Activated CD4-positive, alpha-beta T cell treated with anti-CD3 and anti-CD28 coated beads, Interleukin-2, amount 50 U/mL, for 48 hours (primary cell): ENCODE data around the gene CAT.
"Not testable (repeated sequence)": the region's sequence is repeated elsewhere in the genome, so short reads cannot be mapped to it uniquely, and the experiment has no call there.

ENCODE experiments used
- DNase-seq, 2 experiments: peaks; one replicate each; pipeline ENCODE4 v3.0.0-alpha.2; 2020

CAT gene

DNA sequence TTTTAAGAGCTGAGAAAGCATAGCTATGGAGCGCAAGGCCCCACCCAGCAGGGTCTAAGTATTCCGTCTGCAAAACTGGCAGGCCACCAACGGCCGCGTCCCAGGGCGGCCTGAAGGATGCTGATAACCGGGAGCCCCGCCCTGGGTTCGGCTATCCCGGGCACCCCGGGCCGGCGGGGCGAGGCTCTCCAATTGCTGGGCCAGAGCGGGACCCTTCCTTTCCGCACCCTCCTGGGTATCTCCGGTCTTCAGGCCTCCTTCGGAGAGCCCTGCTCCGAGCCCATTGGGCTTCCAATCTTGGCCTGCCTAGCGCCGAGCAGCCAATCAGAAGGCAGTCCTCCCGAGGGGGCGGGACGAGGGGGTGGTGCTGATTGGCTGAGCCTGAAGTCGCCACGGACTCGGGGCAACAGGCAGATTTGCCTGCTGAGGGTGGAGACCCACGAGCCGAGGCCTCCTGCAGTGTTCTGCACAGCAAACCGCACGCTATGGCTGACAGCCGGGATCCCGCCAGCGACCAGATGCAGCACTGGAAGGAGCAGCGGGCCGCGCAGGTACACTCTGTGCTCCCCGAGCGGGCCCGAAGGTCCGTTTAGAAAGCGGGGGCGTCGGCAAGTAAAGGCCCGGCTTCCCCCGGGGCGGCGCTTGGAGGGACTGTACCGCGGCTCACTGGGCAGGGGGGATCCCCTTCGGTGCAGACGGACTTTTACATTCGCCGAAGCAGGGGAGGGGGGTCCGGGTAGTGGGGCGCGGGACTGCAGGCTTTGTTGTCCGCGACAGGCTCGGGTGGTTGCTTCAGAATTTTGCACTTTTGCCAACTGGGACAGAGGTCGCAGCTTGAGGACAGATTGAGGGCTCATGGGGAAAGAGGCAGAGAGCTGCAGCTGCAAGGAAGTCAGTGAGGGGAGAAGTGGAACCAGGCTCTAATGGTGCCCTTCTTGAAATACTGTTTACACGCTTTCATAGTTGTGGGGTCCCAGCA lies at the start of gene CAT:
Gene CAT, plus strand, starts transcription at position 406 of the 979 bp plus-strand sequence. Its CDS starts 80 bp downstream, at position 486.
- DNase-seq: peak; percentile 99

DNA sequence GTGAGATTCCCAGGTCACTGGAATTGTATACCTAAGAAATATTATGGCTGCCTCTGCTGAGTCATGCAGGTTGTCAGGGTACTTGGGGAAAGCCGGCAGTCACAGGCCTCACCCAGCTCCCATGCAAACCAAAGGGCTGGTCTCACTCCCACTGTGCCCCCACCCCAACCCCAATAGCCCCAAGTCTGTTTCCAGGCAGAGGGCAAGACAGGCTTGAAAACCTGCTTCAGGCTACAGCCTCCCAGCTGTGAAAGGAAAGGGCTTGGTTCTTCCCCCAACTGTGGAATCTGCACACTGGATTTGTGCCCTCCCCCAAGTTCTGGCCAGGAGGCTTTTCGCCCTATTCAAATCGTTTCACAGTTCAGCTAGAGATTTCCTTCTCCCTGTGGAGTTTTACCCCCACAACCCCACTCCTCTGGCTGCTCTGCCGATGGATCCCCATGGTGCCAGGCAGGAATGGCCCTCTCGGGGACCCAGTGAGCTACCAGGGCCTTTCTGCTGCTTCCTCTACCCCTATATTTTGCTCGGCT lies 43.9 kb upstream of the CAT start:
- DNase-seq: no peak

DNA sequence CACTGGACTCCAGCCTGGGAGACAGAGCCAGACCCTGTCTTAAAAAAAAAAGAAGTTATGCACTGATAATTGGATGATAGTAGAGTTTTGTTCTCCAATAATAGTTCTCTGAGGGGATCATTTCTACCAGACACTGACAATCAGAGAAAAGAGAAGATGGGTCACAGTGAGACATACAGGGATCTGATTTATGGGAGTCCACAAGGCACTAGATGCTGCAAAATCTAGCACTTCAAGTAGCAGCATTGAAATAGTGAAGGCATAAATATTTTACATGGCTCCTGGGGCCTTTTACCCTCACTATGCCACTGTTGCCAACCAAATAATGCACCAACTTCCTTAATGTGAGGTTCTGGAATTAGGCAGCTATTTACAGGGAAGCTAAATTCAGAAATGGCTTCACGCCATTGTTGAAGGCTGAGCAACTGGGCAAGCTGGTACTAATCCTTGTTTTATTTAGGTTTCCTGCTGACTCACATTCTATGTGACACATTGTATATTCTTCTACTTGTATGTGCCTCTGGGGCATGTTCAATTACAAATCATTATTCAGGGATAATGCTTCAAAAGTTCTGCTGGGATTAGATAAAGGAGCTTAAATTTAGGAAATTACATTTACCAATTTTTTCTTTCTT lies 42.7 kb upstream of the CAT start:
- DNase-seq: no peak

GRCh38 chr11:34397120-34397519 lies 41.6 kb upstream of the CAT start:
- no peak for DNase-seq

DNA sequence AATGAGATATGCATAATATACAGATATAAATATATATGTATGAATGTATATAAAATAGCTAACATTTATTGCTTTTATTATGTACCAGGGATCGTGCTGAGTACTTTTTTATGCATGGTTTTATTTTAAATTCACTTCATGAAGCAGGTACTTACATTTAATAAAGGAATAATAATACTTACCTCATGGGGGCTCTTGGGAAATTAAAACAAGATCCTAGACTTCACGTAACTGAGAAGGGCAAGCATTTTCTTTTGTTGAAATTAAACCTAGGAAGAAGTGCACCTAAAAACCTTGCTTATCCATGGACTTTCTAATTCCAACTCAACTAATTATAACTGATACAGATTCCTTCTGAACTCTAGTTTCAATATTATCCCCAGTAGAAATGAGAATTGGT lies 40.9 kb upstream of the CAT start:
- no peak for DNase-seq

DNA sequence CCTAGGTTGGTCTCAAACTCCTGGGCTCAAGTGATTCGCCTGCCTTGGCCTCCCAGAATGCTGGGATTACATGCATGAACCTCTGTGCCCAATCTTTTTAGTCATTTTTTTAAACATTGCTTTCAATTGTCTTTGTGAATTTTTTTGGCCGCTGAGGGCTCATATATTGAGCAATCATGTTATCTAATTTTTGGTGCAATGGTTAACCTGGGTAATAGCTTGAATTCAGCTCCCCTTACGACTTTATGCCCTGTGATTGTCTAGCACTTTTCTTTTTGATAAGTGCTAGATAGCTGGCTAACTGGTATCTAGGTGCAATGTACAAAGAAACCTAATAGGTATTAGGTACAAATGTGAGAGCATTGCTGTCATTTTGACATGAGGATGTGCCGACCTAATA lies 35.3 kb upstream of the CAT start:
- no peak for DNase-seq

DNA sequence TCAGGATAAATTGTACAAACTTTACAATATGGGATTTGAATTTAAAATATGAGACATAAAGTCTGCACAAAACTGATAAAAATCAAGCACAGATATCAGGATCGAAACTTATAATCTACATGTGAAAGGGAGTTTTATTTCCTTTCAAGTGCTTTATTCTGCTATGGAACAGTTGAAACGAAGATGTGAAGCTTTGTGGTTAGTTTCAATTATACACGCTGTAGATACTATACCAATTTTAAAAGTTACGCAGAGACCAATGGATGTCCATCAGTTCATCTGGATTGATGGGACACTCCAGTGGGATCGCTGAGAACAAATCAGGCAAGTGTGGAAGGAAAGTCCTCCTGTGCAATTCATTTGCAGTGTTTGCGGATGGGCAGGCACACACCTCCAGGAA lies 34.5 kb upstream of the CAT start:
- DNase-seq: no peak

- no peak for DNase-seq
Measured at GRCh38 chr11:34405079-34405858, 33.5 kb upstream of the CAT start.

DNA sequence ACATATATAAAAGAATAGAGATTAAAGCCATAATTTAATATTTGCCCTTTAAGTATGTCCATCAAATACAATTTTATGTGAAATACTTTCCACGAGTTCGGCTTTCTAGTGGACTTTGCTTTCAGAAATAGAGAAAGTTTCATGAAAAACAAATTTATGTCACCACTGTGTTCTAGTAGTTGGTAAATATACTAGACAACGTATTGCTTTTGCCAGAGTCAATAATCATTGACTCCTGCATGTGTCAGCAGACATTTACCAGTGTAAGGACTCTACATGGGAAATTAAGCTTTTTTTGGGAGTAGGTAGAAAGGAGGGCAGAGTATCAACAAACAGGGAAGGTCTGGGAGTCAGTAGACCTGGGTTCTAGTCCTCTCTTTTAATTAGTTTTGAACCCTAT lies 32.3 kb upstream of the CAT start:
- no peak for DNase-seq

GRCh38 chr11:34407121-34407813 lies 31.5 kb upstream of the CAT start:
- DNase-seq: no peak

DNA sequence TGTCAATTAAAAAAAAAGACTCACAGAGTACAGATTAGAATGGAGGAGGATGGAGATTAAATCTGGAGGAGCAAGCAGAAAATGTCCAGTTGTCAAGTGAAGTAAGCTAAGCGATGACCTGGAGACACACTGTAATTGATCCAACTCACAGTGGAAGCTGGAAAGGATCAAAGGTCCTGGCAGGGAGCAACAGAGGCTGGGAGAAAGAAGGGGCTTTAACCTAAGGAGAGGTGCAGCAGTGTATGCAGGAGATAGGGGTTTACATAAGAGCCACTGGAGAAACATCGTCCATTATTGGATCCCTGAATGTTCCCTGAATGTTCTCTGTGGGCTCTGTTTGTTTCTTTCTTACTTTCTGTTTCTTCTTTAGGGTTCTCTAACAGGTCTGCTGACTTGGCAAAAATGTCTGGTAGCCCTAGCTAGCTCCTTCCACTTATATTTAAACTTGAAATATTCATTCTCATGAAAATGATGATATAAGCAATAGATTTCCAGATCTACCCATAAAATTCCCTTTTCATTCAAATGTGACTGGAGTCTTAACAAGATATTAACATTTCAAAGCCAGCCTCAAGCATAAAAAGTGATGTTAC lies 30.1 kb upstream of the CAT start:
- no peak for DNase-seq

GRCh38 chr11:34411111-34411510 lies 27.6 kb upstream of the CAT start:
- no peak for DNase-seq

DNA sequence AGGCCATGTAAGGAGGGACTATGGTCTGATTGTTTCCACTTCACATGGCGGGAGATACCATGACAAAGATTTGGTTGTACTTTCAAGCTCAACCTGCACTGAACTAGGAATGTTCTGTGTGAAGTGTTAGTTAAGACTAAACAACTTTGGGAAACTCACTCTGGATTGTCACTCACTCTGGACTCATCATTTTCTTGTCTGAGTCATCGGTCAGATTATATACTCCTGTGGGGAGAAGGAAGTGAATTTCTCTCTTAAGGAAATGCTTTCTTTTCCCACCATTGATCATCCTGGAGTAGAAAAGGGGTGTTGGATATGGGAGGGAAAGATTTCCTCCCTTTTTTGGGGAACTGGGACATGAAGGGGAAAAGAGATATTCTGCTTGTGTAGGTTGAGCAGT lies 26.9 kb upstream of the CAT start:
- DNase-seq: no peak

- no peak for DNase-seq
Measured at GRCh38 chr11:34413263-34413662, 25.5 kb upstream of the CAT start.

- no peak for DNase-seq
Measured at GRCh38 chr11:34415538-34415937, 23.2 kb upstream of the CAT start.

DNA sequence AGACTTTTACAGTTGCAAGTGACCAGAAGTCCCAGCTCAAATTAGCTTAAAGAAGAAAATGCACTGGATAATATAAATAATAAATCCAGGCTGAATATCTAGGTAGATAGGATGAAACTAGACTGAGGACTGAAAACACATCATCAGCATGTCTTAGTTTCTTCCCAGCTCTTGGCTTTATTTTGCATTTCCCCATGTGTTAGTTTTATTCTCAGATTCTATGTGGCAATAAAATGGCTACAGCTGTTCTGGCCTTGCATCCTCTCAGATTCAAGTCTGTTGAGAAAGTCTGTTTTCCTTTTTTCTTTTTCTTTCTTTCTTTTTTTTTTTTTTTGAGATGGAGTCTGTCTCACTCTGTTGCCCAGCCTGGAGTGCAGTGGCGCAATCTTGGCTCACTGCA lies 22.6 kb upstream of the CAT start:
- DNase-seq: no peak

GRCh38 chr11:34416766-34417165 lies 22.0 kb upstream of the CAT start:
- DNase-seq: no peak

- DNase-seq: no peak
Measured at GRCh38 chr11:34417202-34417601, 21.5 kb upstream of the CAT start.

GRCh38 chr11:34419158-34419557 lies 19.6 kb upstream of the CAT start:
- no peak for DNase-seq

DNA sequence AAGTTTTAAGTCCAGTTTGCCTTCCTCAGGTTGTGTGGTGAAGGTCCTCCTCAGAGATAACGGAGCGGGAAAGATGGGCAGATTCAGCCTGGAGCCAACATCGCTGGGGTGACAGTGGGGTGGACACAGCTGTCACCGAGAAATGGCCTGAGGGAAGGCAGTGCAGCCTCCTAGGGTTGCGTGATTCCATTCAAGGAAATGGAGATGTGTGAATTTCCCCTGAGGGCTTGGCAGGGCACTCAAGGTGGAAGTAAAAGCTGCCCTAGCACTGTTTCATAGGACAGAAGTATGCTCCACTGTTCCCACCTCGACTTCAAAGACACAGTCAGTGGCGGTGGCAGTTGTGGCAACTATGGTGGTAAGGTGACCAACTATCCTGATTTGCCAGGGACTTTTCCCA lies 15.4 kb upstream of the CAT start:
- DNase-seq: no peak

DNA sequence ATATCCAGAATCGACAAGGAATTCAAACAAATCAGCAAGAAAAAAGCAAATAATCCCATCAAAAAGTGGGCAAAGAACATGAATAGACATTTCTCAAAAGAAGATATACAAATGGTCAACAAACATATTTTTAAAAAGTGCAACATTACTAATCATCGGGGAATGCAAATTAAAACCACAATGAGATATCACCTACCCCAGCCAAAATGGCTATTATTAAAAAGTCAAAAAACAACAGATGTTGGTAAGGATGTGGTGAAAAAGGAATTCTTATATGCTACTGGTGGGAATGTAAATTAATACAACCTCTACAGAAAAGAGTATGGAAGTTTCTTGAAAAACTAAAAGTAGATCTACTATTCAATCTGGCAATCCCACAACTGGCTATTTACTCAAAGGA lies 13.9 kb upstream of the CAT start:
- DNase-seq: not testable (repeated sequence)

DNA sequence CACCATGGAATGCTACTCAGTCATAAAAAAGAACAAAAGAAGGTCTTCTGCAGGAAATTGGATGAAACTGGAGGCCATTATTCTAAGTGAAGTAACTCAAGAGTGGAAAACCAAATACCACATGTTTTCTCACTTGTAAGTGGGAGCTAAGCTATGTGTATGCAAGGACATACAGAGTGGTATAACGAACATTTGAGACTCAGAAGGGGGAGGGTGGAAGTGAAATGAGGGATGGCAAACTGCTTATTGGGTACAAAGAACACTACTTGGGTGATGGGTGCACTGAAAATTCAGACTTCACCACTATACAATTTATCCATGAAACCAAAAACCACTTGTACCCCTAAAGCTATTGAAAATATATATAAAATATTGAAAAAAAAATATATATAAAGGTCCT lies 13.4 kb upstream of the CAT start:
- DNase-seq: no peak
